Measurements from ENCODE around the gene KRT28.
"Not testable (repeated sequence)": the region's sequence is repeated elsewhere in the genome, so short reads cannot be mapped to it uniquely, and the experiment has no call there.

The KRT28 gene

DNA sequence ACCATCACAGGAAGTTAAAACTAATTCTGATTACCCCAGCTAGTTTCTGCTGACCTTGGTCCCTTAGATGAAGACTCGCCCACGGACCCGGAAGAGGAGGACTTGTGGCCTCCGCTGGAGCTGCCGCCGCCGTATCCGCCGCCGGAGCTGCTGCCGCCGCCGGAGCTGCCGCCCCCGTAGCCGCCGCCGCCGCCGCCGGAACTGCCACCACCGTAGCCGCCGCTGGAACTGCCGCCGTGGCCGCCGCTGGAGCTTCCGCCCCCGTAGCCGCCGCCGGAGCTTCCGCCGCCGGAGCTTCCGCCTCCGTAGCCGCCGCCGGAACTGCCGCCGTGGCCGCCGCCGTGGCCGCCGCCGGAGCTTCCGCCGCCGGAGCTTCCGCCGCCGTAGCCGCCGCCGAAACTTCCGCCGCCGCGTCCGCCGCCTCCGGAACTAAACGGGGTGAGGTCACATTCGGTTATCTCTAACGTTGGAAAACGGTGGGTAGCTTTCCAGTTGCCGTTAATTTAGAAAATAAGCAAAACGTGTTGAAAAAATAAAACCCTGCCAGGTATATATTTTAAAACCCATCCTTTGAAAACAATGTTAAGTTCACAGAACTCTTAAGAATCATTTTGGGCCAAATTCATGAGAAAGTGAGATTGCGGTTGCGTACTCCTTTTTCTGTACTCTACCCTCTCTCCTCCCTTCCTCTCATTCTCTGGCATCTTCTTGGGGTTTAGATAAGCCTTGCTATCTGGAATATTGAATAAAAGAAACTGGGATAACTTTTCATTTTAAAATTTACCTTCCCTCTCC, 19.2 kb upstream of the KRT28 start:
- no peak for FAIRE-seq

DNA sequence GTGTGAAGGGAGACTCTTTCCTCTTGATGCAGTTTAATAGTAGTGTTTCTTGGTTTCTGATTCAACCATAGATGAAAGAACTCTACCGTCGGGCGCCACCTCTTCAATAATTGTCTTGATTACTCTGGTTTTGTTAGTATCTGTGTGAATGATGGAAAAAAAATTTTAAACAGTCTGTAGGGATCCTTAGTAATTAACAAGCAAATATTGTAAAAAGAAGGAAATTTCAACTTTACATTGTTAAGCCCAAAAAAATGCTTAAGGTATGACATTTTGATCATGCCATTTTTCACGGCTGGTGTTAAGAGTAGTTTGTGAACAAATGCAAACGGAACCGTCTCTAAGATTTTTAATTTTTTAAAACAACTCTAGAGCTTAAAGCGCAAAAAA, 18.6 kb upstream of the KRT28 start:
- no peak for FAIRE-seq

DNA sequence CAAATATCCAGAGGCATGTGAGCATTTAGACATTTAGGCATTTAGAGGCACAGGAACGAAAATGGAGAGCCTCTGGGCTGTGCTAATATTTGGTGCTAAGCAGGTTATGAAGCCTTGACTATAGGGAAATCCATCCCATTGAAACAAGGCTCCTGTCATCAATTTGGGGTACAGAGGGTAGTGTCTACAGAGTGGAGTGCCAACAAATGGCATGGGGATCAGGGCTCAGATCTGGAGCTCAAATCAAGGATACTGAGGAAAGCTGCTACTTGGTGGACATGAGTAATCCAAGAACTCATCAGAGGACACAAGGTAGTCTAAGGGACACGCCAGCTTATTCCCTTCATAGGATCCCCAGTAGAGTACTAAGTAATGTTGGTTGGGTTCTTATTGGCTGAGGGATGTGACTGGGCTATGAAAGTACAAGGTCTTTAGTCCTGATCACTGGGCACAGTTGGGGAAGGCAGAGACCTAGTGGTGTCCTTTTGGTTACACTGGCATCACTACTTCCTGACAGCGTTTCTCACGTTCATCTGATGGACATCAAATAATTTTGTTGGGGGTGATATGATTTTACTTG, 17.4 kb upstream of the KRT28 start:
- no peak for FAIRE-seq

DNA sequence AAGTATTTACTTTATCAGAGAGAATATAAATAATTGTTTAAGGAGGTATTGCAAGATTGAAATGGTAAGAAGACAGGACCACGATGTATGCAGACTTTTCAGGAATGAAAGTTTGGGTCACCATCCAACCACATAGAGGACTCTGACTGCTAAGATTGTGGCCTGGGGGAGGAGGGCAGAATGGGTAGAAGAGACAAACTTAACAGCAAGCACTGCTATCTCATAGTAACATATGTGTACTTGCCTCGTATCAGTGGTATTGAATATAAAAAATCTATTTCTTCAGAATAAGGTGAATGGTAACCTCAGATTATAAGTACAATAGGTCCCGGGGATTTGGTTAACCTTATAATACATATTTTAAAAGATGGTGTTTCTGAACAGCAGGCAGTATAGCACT, 16.8 kb upstream of the KRT28 start:
- no peak for FAIRE-seq

DNA sequence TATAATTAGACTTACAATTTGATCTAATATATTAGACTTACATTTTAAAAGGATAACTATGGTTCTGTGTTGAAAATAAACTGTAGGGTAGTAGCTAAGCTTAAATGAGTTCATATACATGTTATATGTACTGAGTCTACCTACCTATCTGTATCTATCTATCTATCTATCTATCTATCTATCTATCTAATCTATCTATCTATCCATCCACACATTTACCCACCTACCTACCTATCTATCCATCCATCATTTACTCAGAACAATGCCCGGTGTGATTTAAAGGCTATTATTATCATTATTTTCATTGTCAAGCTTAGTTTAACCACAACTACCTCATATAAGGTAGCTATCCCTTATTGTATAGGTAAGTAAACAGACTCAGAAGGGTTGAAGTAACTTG, 15.6 kb upstream of the KRT28 start:
- no peak for FAIRE-seq

DNA sequence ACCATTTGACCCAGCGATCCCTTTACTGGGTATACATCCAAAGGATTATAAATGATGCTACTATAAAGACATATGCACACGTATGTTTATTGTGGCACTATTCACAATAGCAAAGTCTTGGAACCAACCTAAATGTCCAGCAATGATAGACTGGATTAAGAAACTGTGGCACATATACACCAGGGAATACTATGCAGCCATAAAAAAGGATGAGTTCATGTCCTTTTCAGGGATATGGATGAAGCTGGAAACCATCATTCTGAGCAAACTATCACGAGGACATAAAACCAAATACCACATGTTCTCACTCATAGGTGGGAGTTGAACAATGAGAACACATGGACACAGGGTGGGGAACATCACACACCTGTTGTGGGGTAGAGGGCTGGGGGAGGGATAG, 14.9 kb upstream of the KRT28 start:
- not testable (repeated sequence) for FAIRE-seq

DNA sequence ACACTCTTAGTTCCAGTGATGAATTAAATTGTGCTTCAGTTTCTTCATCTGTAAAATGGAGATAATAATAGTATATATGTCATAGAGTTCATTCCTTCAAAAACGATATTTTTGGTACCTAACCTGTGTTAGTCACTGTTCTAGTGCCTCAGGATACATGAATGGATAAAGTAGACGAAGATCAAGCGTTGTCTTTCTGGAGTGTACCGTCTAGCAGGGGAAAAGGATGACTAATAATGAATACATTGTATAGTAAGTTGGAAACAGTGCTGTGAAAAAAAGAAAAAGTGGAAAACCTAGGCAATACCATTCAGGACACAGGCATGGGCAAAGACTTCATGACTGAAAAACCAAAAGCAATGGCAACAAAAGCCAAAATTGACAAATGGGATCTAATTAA, 14.0 kb upstream of the KRT28 start:
- no peak for FAIRE-seq

DNA sequence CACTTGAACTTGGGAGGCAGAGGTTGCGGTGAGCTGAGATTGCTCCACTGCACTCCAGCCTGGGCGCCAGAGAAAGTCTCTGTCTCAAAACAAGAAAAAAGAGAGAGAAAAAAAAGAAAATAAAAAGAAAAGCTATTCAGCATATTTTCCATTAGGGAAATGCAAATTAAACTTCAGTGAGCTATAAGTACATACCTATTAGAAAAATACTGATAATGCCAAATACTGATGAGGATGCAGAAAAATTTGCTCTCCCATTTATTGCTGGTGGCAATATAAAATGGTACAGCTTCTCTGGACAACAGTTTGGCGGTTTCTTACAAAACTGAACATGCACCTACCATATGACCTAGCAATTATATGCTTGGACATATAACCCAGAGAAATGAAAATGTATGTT, 12.9 kb upstream of the KRT28 start:
- FAIRE-seq: no peak

DNA sequence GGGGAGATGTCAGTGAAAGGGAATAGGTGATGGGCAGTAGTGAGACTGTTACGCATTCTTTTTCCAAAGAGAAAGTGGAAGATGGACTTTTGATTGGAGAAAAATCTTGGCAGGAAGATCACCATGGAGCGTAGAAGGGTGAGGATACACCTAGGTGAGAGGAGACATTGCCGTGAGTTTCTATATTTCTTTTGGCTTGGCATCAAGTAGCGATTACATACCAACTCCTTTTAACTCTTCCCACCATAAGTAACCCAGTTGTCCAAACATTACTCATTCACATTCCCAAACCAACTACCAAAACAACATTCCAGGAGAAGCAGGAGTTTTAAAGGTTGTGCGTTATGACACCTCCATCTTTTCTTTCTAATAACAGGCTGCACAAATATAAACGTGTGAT, 10.7 kb upstream of the KRT28 start:
- FAIRE-seq: no peak

DNA sequence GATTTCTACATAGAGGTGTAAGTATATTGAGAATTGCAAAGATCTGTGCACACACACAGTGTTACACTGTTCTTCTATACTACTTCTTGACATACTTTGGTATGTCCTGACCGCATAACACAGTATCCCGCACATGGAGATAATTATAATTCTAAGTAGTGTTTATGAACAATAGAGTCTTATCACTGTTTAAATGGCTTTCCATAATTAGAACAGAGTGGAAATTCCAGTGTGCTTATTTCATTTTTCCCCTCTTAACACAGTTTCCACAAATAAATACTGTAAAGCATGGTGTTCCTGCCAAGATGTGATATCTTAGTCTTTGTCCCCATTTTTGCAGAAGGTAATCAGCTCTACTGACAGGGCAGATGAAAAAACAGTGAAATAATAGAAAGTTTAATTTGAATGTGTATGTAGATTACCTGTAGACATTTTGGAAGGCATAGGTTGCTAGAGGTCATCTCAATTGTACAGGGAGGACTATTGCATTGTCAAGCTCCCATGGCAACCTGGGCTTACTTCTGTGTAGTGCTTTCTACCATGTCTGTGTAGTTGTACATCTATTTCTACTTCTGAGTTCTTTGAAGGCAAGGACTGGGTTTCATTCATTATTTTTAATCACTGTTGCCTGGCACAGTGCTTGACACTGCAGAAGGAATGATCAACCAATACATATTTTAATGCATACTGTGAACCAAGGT, 10.1 kb upstream of the KRT28 start:
- no peak for FAIRE-seq

DNA sequence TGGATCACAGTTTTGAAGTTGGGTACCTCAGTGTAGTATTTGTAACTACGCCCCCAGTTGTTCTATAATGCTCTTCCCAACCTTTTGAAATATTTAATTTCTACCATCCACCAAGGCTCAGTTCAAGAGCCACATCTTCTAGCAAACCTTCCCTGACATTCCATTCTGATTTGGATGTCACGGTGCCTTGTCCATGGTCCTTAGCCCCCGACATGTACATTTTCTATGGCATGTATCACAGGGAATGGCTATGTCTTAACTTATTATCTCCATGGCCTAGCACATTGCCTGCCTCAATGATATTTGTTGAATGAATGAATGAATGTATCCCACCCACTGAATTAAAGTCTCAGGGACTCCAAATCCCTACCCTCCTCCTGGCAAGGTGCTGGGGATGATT, 6.4 kb upstream of the KRT28 start:
- no peak for FAIRE-seq

DNA sequence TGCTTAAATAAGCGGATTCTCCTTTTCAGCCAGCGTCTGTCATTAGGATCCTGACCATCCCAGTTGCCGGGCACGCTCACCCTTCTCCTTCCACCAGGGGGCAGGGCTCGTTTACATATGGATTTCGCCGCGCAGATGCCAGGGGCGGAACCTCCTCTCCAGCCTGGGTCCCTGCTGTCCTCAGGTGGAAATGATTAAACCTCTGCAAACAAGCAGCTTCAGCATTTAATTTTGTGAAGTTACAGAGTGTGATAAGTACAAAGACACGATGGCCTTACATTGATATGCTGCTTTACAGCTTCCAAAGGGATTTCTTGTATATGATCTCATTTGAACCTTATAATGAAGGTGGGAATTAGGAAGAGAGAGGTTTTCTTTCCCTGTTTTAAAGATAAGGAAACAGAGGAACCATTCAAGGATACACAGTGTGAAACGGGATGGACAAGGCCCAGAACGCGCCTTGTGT, 3.9 kb upstream of the KRT28 start:
- no peak for FAIRE-seq

DNA sequence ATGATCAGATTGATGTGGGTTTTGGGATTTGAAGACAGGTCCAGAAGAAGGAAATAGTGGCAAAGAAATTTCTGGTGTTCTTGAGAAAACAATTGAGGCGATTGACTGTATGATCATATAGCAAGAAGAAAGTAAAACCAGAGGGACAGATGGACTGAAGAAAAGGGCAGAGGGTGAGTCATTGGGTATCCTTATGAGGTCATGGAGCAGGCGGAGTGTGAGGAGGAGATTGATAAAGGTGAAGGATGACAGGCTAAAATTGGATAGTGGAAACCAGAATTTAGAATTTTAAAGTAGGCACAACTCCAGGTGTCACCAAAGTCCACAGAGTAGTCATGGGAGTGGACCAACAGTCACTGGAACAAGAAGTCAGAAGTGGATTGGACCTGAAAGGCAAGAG, 1.4 kb upstream of the KRT28 start:
- FAIRE-seq: no peak

DNA sequence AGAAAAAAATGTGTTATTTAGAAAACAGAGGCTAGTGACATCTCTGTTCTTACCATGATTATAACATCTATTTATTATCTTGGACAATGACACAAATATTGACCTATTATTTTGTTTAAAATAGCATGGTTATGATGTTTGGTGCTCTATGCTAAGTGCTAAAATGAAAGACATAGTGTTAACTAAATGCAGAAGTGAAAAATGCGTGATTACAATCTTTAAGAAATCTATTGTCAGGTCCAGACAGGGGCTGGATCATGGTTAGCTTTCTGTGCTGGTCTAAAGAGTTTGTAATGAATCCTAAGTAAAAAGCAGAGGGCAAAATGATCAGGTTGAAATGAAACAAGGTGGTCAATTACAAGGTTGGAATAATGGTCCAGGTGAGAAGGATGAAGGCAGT, 622 bp upstream of the KRT28 start:
- no peak for FAIRE-seq

DNA sequence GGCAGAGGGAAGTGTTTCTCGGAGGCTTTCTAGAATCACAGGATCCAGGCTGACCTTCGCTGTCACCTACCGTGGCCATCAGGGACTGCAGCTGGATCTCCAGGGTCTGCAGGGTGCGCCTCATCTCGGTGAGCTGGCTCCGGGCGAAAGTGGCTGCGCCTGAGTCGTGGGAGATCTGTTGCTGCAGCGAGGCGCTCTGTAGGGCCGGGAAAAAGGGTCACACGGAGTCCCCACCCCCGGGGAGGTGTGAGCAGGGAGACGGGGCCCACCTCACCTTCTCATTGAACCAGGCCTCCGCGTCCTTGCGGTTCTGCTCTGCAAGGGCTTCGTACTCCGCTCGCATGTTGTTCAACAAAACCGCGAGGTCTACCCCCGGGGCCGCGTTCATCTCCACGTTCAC, 2.9 kb downstream of the KRT28 start:
- no peak for FAIRE-seq

DNA sequence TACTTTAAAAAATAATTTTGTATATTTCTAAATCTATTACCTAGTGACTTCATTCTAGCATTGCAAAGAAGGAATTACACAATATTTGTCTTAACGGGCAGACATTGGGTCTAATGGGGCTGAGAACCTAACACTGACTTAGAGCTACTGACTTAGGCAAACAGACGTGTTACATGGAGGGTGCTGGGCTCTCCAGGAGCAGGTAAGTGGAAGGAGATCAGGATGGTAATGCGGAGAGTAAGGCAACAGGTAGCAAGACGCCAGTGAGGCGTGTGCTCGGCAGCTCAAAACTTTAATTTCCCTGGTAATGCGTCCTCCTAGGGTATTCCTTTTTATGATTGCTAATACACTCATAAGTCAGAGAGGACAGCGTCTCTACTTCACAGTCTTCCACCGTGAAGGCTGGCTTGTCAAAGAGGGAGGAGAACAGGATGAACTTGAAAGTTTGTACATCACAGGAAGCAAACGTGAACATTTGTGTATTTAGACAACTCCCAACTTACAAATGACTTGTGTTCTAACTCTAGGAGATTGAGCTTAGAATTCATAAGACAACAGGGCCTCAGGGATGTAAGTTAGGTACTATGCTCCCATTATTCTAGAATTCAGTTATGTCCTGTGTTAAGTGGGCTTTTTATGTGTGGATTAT, 4.6 kb downstream of the KRT28 start:
- no peak for FAIRE-seq

DNA sequence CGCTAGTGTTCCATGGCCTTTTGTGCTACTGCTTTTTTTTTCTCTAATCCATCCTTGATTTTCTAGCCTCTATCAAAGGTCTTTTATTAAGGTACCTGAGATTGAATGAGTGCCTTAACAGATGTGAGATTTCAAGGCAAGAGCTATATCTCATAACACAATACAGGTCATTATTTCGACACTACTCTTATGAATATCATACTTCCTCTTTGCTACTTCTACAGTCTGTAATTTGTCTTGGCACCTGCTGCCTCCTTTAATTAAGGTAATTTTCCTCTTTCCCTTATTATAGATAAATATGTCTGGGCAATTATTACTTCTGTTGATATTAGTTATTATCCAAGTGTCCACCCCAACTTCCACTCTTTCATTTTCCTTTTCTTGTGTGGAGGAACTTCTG, 5.3 kb downstream of the KRT28 start:
- FAIRE-seq: no peak

DNA sequence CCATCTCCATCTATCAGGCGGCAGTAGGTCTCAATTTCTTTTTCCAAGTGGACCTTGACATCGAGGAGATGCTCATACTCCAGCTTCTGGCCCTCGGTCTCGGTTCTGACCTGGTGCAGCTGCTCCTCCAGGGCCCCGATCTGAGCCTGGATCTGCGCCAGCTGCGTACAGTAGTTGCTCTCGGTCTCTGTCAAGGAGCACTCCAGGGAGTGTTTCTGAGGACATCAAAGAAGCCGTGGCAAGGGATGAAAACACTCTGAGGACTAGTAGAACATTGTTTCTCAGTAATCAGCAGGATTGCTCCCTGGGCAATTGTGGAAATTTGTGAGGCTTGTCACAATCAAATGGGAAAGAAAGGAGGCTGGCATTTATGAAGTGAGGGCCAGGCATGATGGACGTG, 5.9 kb downstream of the KRT28 start:
- no peak for FAIRE-seq

DNA sequence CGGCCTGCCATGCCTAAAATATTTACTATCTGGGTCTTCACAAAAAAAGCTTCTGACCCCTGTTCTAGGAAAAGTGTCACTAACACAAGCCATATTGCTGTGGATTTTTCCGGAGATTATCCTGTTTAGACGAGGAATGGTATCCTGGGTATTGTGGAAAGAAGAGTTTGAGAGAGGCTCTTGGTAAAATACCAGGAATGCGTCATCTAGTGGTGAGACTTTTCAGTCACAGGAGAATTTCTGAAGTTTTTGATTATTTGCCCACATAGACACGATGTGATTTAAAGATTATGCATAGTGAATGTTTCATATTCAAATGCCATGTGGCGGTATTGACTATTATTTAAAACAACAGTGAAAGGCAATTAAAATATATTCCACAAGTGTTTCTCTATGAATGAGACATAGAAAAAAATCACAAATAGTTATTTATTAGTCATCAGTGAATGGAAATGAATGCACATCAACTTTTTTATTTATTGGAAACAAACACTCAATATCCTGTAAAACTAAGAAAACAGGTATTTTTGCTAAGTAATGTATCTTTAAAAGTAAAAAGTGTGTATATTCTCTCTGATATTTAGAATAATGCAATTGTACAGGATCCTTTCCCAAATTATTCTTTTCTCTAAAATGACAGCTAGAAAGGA, 7.8 kb downstream of the KRT28 start:
- FAIRE-seq: peak; percentile 76

DNA sequence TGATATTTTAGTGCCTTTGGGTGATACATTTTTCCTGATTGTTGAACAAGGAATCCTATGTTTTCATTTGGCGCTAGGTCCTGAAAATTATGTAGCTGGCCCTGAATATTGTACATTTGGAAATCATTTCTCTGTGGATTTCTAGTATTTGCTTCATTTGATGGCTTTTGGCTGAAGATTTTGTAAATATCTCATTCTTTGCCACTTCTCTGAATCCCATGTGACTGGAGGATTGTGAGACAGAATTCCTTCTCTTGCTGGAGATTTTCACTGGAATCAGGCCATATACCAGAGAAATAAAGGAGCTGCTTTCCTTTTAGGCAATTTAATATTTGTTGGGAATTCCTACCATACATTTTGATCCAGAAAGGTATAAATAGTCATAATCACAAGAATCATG, 8.6 kb downstream of the KRT28 start:
- FAIRE-seq: no peak

DNA sequence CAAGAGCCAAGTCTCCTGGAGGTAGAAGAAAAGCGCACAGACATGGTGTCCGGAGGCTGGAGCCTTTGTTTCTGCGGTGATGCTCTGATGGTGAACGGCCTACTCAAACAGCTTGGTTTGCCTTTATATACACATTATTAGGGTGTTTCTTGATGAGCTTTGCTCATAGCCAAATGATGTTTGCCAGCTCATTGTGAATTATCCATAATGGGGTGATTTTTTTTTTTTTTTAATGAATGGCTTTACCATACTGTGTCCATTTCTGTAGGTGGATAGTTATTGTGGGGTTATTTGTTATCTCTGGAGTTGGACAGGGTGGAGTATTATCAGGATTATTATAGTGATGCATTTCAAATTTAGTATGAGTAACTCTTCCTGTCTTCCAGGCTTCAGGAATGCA, 17.3 kb downstream of the KRT28 start, which contains the start of gene KRT27:
KRT27 (minus strand) TSS at position 101 of the 400 bp plus-strand sequence; CDS start at position 44, 57 bp downstream.
- no peak for FAIRE-seq

DNA sequence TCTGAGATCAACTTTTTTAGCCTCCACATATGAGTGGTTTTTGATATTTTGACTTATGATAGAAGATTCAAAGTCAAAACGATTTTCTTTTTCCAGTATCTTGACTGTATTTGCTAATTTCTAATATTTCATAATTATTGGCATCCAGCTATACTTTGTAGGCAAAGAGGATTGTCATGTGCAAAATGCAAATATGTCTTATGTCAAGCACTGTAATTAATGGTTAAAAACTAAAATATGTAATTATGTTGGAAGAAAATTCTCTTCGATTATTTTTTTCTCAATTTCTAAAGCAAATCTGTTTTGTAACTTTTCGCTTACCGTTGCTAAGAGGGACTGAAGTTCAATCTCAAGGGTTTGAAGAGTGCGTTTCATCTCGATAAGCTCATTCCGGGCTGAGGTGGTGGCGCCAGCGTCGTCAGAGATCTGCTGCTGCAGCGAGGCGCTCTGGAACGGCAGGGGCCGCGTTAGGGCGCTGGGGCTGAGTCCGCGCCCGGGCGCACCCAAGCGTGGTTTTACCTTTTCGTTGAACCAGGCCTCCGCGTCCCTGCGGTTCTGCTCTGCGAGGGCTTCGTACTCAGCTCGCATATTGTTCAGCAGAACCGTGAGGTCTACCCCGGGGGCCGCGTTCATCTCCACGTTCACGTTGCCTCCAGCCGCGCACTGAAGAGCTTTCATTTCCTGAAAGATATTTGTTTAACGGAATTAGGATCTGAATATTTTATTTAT, 20.4 kb downstream of the KRT28 start:
- peak; percentile 41 for FAIRE-seq

Data from islet of Langerhans (tissue), 1 donor.